Neural progenitor cell (in vitro differentiated cells): ENCODE measurements around the gene NTPCR. TPM values are rescaled to one million over a fixed set of nuclear protein-coding genes. Genes with fewer than 3 reads are reported as not detected.

Source experiments
- DNase-seq: peaks from one replicate; pipeline ENCODE4 v3.0.0-alpha.2; 2016; ENCODE audit warnings: low spot score
- H2AFZ ChIP-seq: fragments of 200-600 bp; sonication (generic); replicated peaks from 2 replicates; pipeline ENCODE4 v1.6.1; 2016; ENCODE audit warnings: antibody characterized with exemption
- H3F3A ChIP-seq: fragments of 200-600 bp; sonication (generic); 2 replicates; pipeline ENCODE4 v1.6.1; 2016; ENCODE audit warnings: antibody characterized with exemption, low read depth
- H3K27ac ChIP-seq: fragments of 200-600 bp; sonication (generic); 2 replicates; pipeline ENCODE4 v1.5.1; 2016; ENCODE audit warnings: mild to moderate bottlenecking
- H3K27me3 ChIP-seq: fragments of 200-600 bp; sonication (generic); 2 replicates; pipeline ENCODE4 v1.6.1; 2016; ENCODE audit warnings: mild to moderate bottlenecking, moderate library complexity
- H3K36me3 ChIP-seq: fragments of 200-600 bp; sonication (generic); 2 replicates; pipeline ENCODE4 v1.5.1; 2016
- H3K4me1 ChIP-seq: fragments of 200-600 bp; sonication (generic); 2 replicates; pipeline ENCODE4 v1.6.1; 2016; ENCODE audit warnings: mixed run types
- H3K4me2 ChIP-seq: fragments of 200-600 bp; sonication (generic); 2 replicates; pipeline ENCODE4 v1.6.1; 2016
- H3K4me3 ChIP-seq: fragments of 200-600 bp; sonication (generic); 2 replicates; pipeline ENCODE4 v1.5.1; 2016
- H3K79me2 ChIP-seq: fragments of 200-600 bp; sonication (generic); 2 replicates; pipeline ENCODE4 v1.6.1; 2016; ENCODE audit warnings: low read depth
- H3K9ac ChIP-seq: fragments of 200-600 bp; sonication (generic); 2 replicates; pipeline ENCODE4 v1.6.1; 2016
- H3K9me3 ChIP-seq: fragments of 200-600 bp; sonication (generic); 2 replicates; pipeline ENCODE4 v1.5.1; 2016; ENCODE audit warnings: low read depth
- H4K20me1 ChIP-seq: fragments of 200-600 bp; sonication (generic); 2 replicates; pipeline ENCODE4 v1.6.1; 2016; ENCODE audit warnings: low read depth
- H3K27ac Mint-ChIP-seq: 3 replicates; pipeline ENCODE4 v1.8.0; 2021; ENCODE audit warnings: mixed read lengths
- H3K27me3 Mint-ChIP-seq: 2 replicates; pipeline ENCODE4 v1.8.0; 2022; ENCODE audit warnings: low read depth, mild to moderate bottlenecking, inconsistent platforms, moderate library complexity, mixed read lengths; ENCODE audit not compliant: insufficient read depth
- H3K36me3 Mint-ChIP-seq: 3 replicates; pipeline ENCODE4 v1.8.0; 2021; ENCODE audit warnings: mixed read lengths
- H3K4me1 Mint-ChIP-seq: 3 replicates; pipeline ENCODE4 v1.8.0; 2021; ENCODE audit warnings: mixed read lengths
- H3K4me3 Mint-ChIP-seq: 3 replicates; pipeline ENCODE4 v1.8.0; 2021; ENCODE audit warnings: mild to moderate bottlenecking, moderate library complexity, mixed read lengths
- H3K9me3 Mint-ChIP-seq: 3 replicates; pipeline ENCODE4 v1.8.0; 2020; ENCODE audit warnings: mixed read lengths
- EZH2 ChIP-seq: fragments of 200-600 bp; sonication (generic); IDR thresholded peaks from 2 replicates; pipeline ENCODE4 v1.6.1; 2017; ENCODE audit warnings: antibody characterized with exemption, mild to moderate bottlenecking, moderate library complexity
- EZH2phosphoT487 ChIP-seq: fragments of 200-600 bp; sonication (generic); IDR thresholded peaks from 2 replicates; pipeline ENCODE4 v1.6.1; 2017; ENCODE audit warnings: antibody characterized with exemption
- total RNA-seq: library from RNA; depleted of rRNA; stranded (reverse); fragments of >200 nt; gene quantifications from 2 replicates; pipeline ENCODE4 v1.2.3, GENCODE V29; 2015; ENCODE audit warnings: low replicate concordance
- TF ChIP-seq, protein P1 (sequence below): fragments of 200-600 bp; sonication (generic); IDR thresholded peaks from 2 replicates; pipeline ENCODE4 v1.5.1; 2017; ENCODE audit warnings: antibody characterized with exemption, mild to moderate bottlenecking

Gene NTPCR
- total RNA-seq, 1 donor from 2014 or later = 65.7 TPM

DNA sequence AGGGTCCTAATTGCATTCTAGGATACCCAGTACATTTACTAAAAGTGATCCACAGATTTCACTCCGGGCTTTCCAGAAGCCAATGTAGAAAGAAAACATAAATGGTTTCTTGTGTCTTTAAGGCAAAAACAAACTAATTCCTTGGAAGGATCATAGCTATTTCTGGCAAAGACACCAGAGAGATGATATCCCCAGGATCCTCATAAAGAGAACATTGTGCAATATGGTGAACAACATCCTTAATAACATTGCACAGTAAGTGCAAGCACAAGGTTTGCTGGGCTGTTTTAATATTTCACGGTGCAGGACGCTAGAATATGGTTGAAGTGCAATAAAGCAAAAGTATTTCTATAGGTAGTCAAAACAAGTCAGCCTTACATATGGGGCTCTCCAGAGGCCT is 83.0 kb downstream of the NTPCR start:
- Mint-ChIP-seq H3K36me3 (no peaks in the 10 kb centered on the region), H3K27me3 (peaks cover 4% of the 10 kb centered on the region), H3K9me3 (no peaks in the 10 kb centered on the region), H3K4me1 (peaks cover 16% of the 10 kb centered on the region), H3K4me3 (no peak overlapping the region), H3K27ac (no peak overlapping the region)
- no peak for DNase-seq
- Histone ChIP-seq H3K9ac (no peak overlapping the region), H3K36me3 (no peaks in the 10 kb centered on the region), H2AFZ (no peak overlapping the region), H3K79me2 (no peaks in the 10 kb centered on the region), H3K4me2 (no peak overlapping the region), H3K4me1 (no peaks in the 10 kb centered on the region), H3K4me3 (no peak overlapping the region), H4K20me1 (no peaks in the 10 kb centered on the region), H3K27me3 (no peaks in the 10 kb centered on the region), H3K9me3 (no peaks in the 10 kb centered on the region), H3F3A (no peaks in the 10 kb centered on the region), H3K27ac (no peak overlapping the region)
- TF ChIP-seq, protein P1, sequence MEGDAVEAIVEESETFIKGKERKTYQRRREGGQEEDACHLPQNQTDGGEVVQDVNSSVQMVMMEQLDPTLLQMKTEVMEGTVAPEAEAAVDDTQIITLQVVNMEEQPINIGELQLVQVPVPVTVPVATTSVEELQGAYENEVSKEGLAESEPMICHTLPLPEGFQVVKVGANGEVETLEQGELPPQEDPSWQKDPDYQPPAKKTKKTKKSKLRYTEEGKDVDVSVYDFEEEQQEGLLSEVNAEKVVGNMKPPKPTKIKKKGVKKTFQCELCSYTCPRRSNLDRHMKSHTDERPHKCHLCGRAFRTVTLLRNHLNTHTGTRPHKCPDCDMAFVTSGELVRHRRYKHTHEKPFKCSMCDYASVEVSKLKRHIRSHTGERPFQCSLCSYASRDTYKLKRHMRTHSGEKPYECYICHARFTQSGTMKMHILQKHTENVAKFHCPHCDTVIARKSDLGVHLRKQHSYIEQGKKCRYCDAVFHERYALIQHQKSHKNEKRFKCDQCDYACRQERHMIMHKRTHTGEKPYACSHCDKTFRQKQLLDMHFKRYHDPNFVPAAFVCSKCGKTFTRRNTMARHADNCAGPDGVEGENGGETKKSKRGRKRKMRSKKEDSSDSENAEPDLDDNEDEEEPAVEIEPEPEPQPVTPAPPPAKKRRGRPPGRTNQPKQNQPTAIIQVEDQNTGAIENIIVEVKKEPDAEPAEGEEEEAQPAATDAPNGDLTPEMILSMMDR = no peak
- TF ChIP-seq EZH2 = no peak
- TF ChIP-seq EZH2phosphoT487 = no peak

Other genes starting within 250 kb of the NTPCR start
- gene MAP10, start 145.2 kb upstream of the NTPCR start, total RNA-seq = 3.3 and 4.2 TPM in 2 replicates